ENCODE measurements around the gene CNIH2. TPM values are rescaled to one million over a fixed set of nuclear protein-coding genes. Genes with fewer than 3 reads are reported as not detected.

Gene CNIH2
- total and polyA plus RNA-seq, 2 of the 8 experiments (the other 6 are each of a cell fraction or from before 2014, with no cell fraction given), result 12.5 to 15.8 TPM

- Histone ChIP-seq H4K5ac (ENCODE audit: insufficient read length, low read depth, low read length) (no peak overlapping the region), H3K18ac (ENCODE audit: extremely low read depth, low read length) (peak overlapping the region; percentile 78; the same call in 1 of the 2 replicates), H4K8ac (ENCODE audit: extremely low read depth, insufficient read depth, low read length) (no peak overlapping the region; the same call in 1 of the 2 replicates), H2BK20ac (ENCODE audit: low read length) (peak overlapping the region; percentile 93; the same call in 1 of the 2 replicates), H3K79me2 (ENCODE audit: control insufficient read depth in 1 of 2, insufficient read depth in 2 of 2, low read length in 2 of 2) (no peaks in the 10 kb centered on the region), H3K4me3 (ENCODE audit: extremely low read depth in 1 of 4, insufficient read depth in 2 of 4, low read depth in 3 of 4, low read length in 4 of 4) (peak overlapping the region in 1 of 4 experiments; percentile 40; a peak in 1 of 8 replicates), H2BK12ac (ENCODE audit: low read depth, low read length) (peak overlapping the region; percentile 90; the same call in 1 of the 2 replicates), H3K9ac (replicated peaks in 1 of 4; ENCODE audit: extremely low read depth in 1 of 4, low read depth in 3 of 4, low read length in 3 of 4) (no peak overlapping the region), H3K4me1 (replicated peaks in 1 of 4; ENCODE audit: control insufficient read depth in 3 of 4, insufficient read depth in 4 of 4, low read length in 3 of 4) (peaks cover 10 to 31% (median 21%) of the 10 kb centered on the region in 4 experiments), H3K9me3 (ENCODE audit: insufficient read depth in 2 of 2, low read depth in 1 of 2, low read length in 1 of 2) (no peaks in the 10 kb centered on the region), H3K14ac (ENCODE audit: insufficient read length) (no peak overlapping the region), H2AFZ (ENCODE audit: low read length) (no peak overlapping the region), H2BK15ac (ENCODE audit: low read length) (peak overlapping the region; percentile 92), H3K27me3 (replicated peaks in 1 of 4; ENCODE audit: control insufficient read depth in 3 of 4, extremely low read depth in 1 of 4, insufficient read depth in 3 of 4, low read length in 3 of 4) (peaks cover 0 to 3% (median 0%) of the 10 kb centered on the region in 4 experiments; a peak in 2 of 7 replicates), H4K20me1 (replicated peaks in 1 of 2; ENCODE audit: control insufficient read depth in 1 of 2, insufficient read depth in 2 of 2, low read length in 2 of 2) (no peaks in the 10 kb centered on the region), H3K56ac (replicated peaks; ENCODE audit: insufficient read length, low read depth, low read length) (no peak overlapping the region), H3K79me1 (ENCODE audit: low read depth, low read length) (no peaks in the 10 kb centered on the region), H3K4ac (replicated peaks; ENCODE audit: insufficient read length, low read depth, low read length) (no peak overlapping the region), H4K91ac (replicated peaks; ENCODE audit: insufficient read length, low read length) (peak overlapping the region; percentile 54), H2AK5ac (ENCODE audit: low read depth, low read length) (peak overlapping the region; percentile 90; the same call in 1 of the 2 replicates), H3K23ac (ENCODE audit: insufficient read length) (no peak overlapping the region), H2BK5ac (ENCODE audit: low read depth, low read length) (peak overlapping the region; percentile 60), H3K27ac (ENCODE audit: low read depth, low read length) (no peak overlapping the region), H3K36me3 (ENCODE audit: control insufficient read depth in 2 of 4, insufficient read depth in 4 of 4, low read length in 3 of 4) (no peaks in the 10 kb centered on the region), H3K23me2 (ENCODE audit: low read depth, low read length) (peaks cover 8% of the 10 kb centered on the region), H2BK120ac (replicated peaks; ENCODE audit: low read depth, low read length) (no peak overlapping the region), H3K4me2 (ENCODE audit: insufficient read depth in 1 of 2, low read depth in 2 of 2, low read length in 2 of 2) (no peak overlapping the region)
- DNase-seq (ENCODE audit: low read depth in 1 of 2, low spot score in 2 of 2) (no peak), FAIRE-seq (no peak)
- ChIA-PET CTCF (ENCODE audit: partially characterized antibody) (interaction anchor here (0.6 to 11.7 kb wide), 13 partner anchors 9 to 103 kb away, joined by 3 to 242 read pairs (median 4); partner anchors contain the start of gene RIN1), POLR2A (ENCODE audit: partially characterized antibody) (interaction anchor here (1.1 to 3.5 kb wide), 9 partner anchors 11 to 50 kb away, joined by 4 to 19 read pairs (median 7); partner anchors contain the start of genes RIN1 and YIF1A)
- TF ChIP-seq ZNF274 (IDR thresholded peaks at IDR 0.05; ENCODE audit: borderline replicate concordance, extremely low read depth, low read length) (no peak), RFX5 (IDR thresholded peaks at IDR 0.05; ENCODE audit: borderline replicate concordance, low read depth, low read length) (no peak), CHD2 (IDR thresholded peaks at IDR 0.05; ENCODE audit: low read length) (no peak), RNF2 (IDR thresholded peaks at IDR 0.05; ENCODE audit: borderline replicate concordance, low read depth, low read length, missing control alignments, poor library complexity, severe bottlenecking) (no peak), SP1 (IDR thresholded peaks at IDR 0.05; ENCODE audit: low read depth, low read length) (no peak), HDAC6 (IDR thresholded peaks at IDR 0.05; ENCODE audit: low read depth, low read length) (no peak)
- 91% methylated on average over 52 of the region's 52 CpGs; no CpG with 5 or more reads in 1 of the 2 experiments for WGBS, 2 experiments (ENCODE audit: extremely low coverage in 1 of 2, insufficient coverage in 1 of 2, insufficient read length in 1 of 2, insufficient replicate concordance in 2 of 2, low coverage in 1 of 2, low lambda C conversion rate in 2 of 2, missing lambda C conversion rate in 1 of 2)
Measured at GRCh38 chr11:66315921-66316811, 38.2 kb downstream of the CNIH2 start.

Measured in H1 (cell line).